ENCODE measurements around the gene HADHB.

The HADHB gene

DNA sequence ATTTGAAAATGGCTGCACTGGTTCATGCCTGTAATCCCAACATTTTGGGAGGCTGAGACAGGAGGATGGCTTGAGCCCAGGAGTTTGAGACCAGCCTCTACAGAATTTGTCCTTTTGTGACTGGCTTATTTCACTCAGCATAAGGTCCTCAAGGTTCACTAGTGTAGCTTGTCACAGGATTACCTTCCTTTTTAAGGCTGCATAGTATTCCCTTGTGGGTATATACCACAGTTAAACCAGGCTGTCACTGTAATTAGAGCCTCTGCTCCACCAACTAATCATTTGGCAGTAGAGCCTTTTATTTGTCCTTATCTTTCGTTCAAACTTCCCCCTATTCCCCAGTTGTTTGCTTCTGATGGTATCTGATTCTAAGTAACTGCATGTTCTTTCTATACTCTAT lies 50.8 kb downstream of the HADHB start:
- DNase-seq = no peak
- H3K36me3 ChIP-seq = no peaks in the 10 kb centered on the region
- H3K27me3 ChIP-seq = no peaks in the 10 kb centered on the region
- H3K4me1 ChIP-seq = no peaks in the 10 kb centered on the region
- H3K9me3 ChIP-seq = no peaks in the 10 kb centered on the region
- TF ChIP-seq, protein P1, sequence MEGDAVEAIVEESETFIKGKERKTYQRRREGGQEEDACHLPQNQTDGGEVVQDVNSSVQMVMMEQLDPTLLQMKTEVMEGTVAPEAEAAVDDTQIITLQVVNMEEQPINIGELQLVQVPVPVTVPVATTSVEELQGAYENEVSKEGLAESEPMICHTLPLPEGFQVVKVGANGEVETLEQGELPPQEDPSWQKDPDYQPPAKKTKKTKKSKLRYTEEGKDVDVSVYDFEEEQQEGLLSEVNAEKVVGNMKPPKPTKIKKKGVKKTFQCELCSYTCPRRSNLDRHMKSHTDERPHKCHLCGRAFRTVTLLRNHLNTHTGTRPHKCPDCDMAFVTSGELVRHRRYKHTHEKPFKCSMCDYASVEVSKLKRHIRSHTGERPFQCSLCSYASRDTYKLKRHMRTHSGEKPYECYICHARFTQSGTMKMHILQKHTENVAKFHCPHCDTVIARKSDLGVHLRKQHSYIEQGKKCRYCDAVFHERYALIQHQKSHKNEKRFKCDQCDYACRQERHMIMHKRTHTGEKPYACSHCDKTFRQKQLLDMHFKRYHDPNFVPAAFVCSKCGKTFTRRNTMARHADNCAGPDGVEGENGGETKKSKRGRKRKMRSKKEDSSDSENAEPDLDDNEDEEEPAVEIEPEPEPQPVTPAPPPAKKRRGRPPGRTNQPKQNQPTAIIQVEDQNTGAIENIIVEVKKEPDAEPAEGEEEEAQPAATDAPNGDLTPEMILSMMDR (IDR thresholded peaks at IDR 0.05; ENCODE audit: low read depth, low read length) = no peak
- H3K4me3 ChIP-seq (ENCODE audit: low read depth, low read length) = no peak overlapping the region

DNA sequence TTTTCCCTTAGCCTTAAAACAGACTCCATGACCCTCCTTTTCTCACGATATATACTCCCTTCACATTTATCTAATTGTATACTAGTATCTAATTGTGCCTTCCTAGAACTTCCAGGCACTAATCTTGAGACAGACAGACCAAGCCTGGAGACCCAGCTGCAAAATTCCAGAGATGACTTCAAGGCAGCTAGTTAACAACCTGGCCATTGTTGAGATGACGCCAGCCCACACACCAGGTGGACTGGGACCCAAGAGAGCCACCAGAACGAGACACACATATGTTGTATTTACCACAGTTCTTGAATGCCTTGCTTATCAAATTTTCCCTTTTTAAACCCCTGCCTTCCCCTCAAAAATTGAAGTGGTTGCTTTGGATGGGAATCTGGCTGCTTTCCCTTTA lies 52.3 kb downstream of the HADHB start:
- Histone ChIP-seq H3K4me1 (no peaks in the 10 kb centered on the region), H3K4me3 (ENCODE audit: low read depth, low read length) (no peak overlapping the region), H3K36me3 (no peaks in the 10 kb centered on the region), H3K27me3 (no peaks in the 10 kb centered on the region), H3K9me3 (no peaks in the 10 kb centered on the region)
- TF ChIP-seq, protein P1 (IDR thresholded peaks at IDR 0.05; ENCODE audit: low read depth, low read length) = no peak
- DNase-seq = no peak

DNA sequence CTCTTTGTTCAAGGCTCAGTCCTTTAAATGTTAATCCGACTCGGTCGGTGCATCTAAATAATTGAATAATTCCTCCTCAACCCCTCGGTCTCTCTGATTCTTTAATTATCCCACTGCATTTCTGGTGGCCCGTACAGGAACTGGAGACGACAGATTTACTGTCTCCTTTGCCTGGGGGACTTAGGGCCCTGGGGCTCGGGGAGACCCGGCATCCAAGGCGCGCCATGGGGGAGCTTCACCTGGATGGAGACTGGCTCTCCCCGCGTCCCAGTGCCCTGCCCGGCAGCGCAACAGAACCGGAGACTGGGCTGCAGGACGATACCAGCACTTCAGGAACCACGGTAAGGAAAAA lies 53.5 kb downstream of the HADHB start:
- H3K27me3 ChIP-seq = no peaks in the 10 kb centered on the region
- H3K36me3 ChIP-seq = no peaks in the 10 kb centered on the region
- no peaks in the 10 kb centered on the region for H3K4me1 ChIP-seq
- no peak for DNase-seq
- H3K9me3 ChIP-seq = no peaks in the 10 kb centered on the region
- H3K4me3 ChIP-seq (ENCODE audit: low read depth, low read length) = no peak overlapping the region
- TF ChIP-seq, protein P1 (IDR thresholded peaks at IDR 0.05; ENCODE audit: low read depth, low read length) = no peak

DNA sequence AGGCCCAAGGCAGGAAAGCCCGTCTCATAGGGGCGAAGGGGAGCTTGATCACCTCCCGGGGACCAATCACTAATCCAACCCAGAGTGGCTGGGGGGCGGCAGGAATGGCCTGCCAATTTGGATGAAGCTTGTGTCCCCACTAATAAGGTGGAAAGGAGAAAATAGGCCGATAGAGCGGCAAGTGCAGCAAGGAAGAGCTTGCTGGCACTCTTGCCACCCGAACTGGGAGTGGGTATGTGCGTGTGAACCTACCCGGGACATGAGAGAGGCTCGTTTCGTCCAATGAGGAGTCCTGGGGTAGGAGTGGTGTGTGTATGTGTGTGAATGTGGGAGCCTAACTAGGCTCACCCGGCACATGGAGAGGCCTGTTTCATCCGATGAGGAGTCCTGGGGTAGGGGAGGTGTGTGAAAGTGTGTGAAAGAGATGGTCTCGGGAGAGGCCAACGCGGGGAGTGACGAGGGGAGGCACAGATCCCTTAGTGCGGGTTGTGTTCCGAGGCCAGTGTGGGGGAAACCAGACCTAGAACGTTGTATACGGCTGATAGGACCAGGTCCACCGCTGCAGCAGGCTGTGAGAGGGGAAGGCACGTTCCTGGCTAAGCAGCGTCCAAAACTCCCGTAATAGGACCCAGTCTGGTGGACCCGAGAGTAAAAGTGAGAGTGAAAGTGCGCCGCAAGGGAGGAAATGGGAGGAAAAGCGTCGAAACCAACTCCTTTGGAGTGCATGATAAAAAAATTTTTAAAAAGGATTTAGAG lies 54.1 kb downstream of the HADHB start:
- H3K4me3 ChIP-seq (ENCODE audit: low read depth, low read length) = no peak overlapping the region
- TF ChIP-seq, protein P1 (IDR thresholded peaks at IDR 0.05; ENCODE audit: low read depth, low read length) = no peak
- H3K9me3 ChIP-seq = no peaks in the 10 kb centered on the region
- no peak for DNase-seq
- no peaks in the 10 kb centered on the region for H3K36me3 ChIP-seq
- H3K27me3 ChIP-seq = no peaks in the 10 kb centered on the region
- no peaks in the 10 kb centered on the region for H3K4me1 ChIP-seq

DNA sequence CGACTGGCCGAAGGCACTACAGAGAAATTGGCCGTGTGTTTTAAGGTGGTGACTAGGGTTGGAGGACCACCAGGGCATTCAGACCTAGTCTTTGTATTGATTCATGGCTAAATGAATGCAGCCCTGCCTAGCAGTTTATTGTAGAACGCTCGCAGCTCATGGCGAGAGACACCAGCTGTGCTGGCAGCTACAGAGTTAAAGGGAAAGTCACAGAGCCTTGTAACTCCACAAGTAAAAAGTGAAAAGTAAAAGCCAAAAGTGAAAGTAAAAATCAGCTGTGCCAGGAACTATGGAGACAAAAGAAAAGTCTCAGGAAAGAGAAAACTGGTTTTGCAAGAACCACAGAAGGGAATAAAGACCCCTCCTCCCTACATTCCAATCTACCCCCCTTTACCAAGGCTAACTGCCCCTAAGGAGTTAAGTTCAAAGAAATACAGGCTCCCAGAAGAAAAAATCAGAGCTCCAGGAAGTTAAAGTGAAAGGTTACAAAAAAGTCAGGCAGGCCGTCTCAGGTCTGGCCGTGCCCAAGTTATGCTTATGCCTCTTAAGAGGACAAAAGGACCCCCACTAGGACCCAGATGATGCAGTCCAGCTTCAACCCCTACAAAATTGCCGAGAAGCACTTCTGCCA lies 54.8 kb downstream of the HADHB start:
- Histone ChIP-seq H3K4me3 (ENCODE audit: low read depth, low read length) (no peak overlapping the region), H3K9me3 (no peaks in the 10 kb centered on the region), H3K4me1 (no peaks in the 10 kb centered on the region), H3K36me3 (no peaks in the 10 kb centered on the region), H3K27me3 (no peaks in the 10 kb centered on the region)
- TF ChIP-seq, protein P1 (IDR thresholded peaks at IDR 0.05; ENCODE audit: low read depth, low read length) = no peak
- DNase-seq = no peak

DNA sequence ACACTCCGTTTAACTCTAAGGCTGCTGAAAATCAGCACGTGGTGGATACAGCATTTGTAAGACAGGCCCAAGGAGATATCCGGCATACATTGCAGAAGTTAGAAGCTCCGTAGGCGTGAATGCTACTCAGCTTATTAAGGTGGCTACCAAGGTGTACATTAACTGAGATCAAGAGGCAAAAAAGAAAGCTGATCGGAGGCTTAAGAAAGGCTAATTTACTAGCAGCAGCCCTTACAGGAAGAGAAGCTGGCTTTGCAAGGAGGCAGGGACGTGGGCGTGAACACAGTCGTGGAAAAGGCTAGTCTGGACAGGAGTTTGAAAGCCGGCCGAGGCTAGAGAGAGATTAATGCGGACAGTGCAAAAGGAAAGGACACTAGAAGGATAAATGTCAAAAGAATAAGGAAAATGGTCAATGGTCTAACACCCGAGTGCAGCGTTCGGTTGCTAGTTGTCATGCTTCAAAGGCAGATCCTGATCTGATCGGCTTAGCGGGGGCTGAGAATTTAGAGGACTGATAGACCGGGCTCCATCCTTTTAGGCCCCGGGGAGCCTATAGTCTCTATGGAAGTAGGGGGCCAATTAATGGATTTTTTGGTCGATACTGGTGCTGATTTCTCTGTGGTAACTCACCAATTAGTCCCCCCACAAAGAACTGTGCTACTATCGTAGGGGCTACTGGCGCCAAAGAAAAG lies 55.6 kb downstream of the HADHB start:
- Histone ChIP-seq H3K4me3 (ENCODE audit: low read depth, low read length) (no peak overlapping the region), H3K4me1 (no peaks in the 10 kb centered on the region), H3K36me3 (no peaks in the 10 kb centered on the region), H3K27me3 (no peaks in the 10 kb centered on the region), H3K9me3 (no peaks in the 10 kb centered on the region)
- TF ChIP-seq, protein P1 (IDR thresholded peaks at IDR 0.05; ENCODE audit: low read depth, low read length) = no peak
- no peak for DNase-seq
